HFF-Myc (cell line): ENCODE measurements around the gene ZNF654.
A peak's percentile ranks its signal among the peaks of the same experiment; 100 is the strongest.

Experiments
- DNase-seq: peaks from one replicate; pipeline ENCODE4 v3.0.0-alpha.2; 2011; ENCODE audit warnings: low read depth; ENCODE audit errors: extremely low read depth
- H3K4me3 ChIP-seq: replicated peaks from 2 replicates; pipeline ENCODE4 v1.5.1; 2011; ENCODE audit warnings: low read depth, mild to moderate bottlenecking, control low read depth, low read length
- TF ChIP-seq, protein P1 (sequence below): IDR thresholded peaks from 2 replicates; pipeline ENCODE4 v1.5.1; 2012; ENCODE audit warnings: mild to moderate bottlenecking, low read depth, low read length, control low read depth; ENCODE audit errors: missing control alignments

Gene ZNF654

GRCh38 chr3:88058306-88058580, 812 bp upstream of the ZNF654 start:
- DNase-seq: no peak
- TF ChIP-seq, protein P1, sequence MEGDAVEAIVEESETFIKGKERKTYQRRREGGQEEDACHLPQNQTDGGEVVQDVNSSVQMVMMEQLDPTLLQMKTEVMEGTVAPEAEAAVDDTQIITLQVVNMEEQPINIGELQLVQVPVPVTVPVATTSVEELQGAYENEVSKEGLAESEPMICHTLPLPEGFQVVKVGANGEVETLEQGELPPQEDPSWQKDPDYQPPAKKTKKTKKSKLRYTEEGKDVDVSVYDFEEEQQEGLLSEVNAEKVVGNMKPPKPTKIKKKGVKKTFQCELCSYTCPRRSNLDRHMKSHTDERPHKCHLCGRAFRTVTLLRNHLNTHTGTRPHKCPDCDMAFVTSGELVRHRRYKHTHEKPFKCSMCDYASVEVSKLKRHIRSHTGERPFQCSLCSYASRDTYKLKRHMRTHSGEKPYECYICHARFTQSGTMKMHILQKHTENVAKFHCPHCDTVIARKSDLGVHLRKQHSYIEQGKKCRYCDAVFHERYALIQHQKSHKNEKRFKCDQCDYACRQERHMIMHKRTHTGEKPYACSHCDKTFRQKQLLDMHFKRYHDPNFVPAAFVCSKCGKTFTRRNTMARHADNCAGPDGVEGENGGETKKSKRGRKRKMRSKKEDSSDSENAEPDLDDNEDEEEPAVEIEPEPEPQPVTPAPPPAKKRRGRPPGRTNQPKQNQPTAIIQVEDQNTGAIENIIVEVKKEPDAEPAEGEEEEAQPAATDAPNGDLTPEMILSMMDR: no peak
- H3K4me3 ChIP-seq: peak overlapping the region; percentile 96

GRCh38 chr3:88059380-88060170, 520 bp downstream of the ZNF654 start:
- DNase-seq: no peak
- H3K4me3 ChIP-seq: peak overlapping the region; percentile 96
- TF ChIP-seq, protein P1: no peak

- TF ChIP-seq, protein P1: no peak
- no peak for DNase-seq
- no peak overlapping the region; the same call in 1 of the 2 replicates for H3K4me3 ChIP-seq
Observed at GRCh38 chr3:88061746-88062145, 2.7 kb downstream of the ZNF654 start.

GRCh38 chr3:88075072-88075471, 16.0 kb downstream of the ZNF654 start:
- no peak for DNase-seq
- no peak overlapping the region for H3K4me3 ChIP-seq
- TF ChIP-seq, protein P1: no peak

GRCh38 chr3:88075497-88075896, 16.4 kb downstream of the ZNF654 start:
- no peak overlapping the region for H3K4me3 ChIP-seq
- TF ChIP-seq, protein P1: no peak
- no peak for DNase-seq

- no peak for DNase-seq
- H3K4me3 ChIP-seq: no peak overlapping the region
- TF ChIP-seq, protein P1: no peak
Observed at GRCh38 chr3:88076712-88077111, 17.7 kb downstream of the ZNF654 start.

- no peak for DNase-seq
- TF ChIP-seq, protein P1: no peak
- H3K4me3 ChIP-seq: no peak overlapping the region
Observed at GRCh38 chr3:88078932-88079331, 19.9 kb downstream of the ZNF654 start.
